DMS153 treated with DMSO at 0.1 percent for 48 hours (cell line): ENCODE data around the gene MAGI2.

Experiments used
- DNase-seq: peaks from one replicate; lab custom pipeline; 2025; ENCODE audit not compliant: unreplicated experiment; lab: John Stamatoyannopoulos, UW

MAGI2 gene

DNA sequence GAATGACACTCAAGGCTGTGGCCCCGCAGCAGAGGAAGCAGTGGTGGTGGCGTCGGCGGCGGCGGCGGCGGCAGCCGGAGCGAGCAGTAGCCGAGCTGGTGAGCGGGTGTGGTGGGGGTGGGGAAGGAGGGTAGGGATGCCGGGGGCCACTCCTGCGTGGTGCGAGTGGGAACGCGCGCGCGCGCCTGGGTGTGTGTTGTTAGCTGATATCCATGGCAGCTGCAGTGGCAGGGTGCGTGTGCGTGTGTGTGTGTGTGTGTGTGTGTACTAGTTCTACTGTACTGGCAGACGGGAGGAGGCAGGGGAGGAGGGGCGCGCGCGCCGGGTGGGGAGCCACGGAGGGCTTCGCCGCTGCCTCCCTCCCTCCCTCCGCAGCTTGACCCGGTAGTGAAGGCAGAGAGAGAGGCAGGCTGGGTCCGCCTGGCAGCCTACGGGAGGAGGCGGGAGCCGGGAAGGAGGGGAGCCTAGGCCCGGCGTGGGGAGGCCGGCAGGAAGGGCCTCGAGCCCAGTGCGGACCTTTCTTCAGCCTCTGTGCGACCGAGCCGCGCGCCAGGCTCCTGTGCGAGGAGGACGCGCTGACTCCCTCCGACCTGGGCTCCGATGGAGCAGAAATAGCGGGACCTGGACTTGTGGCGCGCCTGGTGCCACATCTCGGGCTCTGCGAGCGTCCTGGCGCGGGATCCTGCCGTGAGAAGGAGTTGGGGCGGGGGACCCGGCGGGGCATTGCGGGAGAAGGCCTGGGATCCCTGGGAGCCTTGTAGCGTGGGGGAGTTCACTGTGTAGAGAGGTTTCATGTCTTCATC is at the start of gene MAGI2:
TSS of gene MAGI2 (minus strand) at position 110 of the 803 bp plus-strand sequence. CDS start 347 bp downstream, outside the sequence.
- DNase-seq = no peak

DNA sequence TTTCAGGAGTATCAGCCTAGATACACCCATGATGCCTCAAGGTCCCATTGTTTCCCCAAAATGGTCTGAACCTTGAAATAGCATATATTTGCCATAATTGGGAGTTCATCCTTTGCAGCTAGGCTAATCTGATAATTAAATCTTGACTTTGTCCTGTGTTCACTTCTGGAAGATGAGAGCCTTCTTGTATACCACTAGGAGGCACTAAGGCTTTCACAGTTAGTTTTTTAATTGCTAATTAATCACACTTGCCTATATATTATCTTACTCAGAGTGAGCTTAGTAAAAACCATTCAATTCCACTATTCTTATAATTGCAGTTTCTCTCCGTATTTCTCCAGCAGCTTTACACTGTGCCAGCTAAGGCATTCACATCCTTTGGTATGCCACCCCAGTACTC is 48.7 kb upstream of the MAGI2 start:
- DNase-seq = no peak

DNA sequence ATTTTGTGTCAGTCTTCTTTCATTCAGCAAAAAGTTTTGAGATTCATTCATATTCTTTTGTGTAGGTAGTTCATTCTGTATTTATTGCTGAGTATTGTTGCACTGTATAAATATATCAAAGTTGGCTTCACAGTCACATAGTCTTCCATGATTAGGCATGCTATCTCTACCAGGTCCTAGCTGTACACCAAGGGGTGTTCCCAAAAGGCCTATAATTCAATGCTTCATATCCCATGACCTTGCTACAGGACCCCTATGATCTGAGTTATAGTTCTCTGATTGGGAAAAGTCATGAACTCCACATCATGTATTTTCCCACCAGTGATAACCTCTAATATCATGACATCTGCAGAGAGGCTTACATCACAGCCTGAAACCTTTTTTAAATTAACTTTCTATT is 47.3 kb upstream of the MAGI2 start:
- no peak for DNase-seq

DNA sequence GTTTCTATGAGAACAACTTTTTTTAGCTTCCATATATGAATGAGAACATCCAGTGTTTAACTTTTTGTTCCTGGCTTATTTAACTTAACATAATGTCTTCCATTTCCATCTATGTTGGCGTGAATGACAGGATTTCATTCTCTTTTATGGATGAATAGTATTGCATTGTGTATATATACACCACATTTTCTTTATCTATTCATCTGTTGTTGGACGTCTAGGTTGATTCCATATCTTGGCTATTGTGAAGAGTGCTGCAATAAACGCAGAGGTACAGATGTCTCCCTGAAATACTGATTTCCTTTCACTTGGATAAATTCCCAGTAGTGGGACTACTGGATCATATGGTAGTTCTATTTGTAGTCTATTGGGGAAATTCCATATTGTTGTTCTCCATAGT is 44.3 kb upstream of the MAGI2 start:
- no peak for DNase-seq

DNA sequence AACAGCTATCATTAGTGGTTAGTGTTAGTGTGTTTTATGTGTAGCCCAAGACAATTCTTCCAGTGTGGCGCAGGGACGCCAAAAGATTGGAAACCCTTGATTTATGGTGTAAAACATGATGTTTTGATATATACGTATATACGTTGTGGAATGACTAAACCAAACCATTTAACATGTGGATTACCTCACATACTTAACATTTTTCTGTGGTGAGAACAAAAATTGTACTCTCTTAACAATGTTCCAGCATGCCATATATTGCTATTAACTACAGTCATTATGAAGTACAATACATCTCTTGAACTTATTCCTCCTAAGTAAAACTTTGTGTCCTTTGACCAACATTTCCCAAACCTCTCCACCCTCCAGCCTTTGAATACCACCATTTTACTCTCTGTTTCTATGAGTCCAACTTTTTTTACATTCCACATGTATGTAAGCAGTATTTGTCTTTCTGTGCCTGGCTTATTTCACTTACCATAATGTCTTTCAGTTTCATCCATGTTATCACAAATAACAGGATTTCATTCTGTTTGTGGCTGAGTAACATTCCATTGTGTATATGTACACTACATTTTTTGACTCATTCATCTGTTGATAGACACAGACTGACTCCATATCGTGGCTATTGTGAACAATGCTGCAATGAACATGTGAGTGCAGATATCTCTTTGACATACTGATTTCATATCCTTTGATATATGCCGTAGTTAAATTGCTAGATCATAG is 42.2 kb upstream of the MAGI2 start:
- DNase-seq = no peak

DNA sequence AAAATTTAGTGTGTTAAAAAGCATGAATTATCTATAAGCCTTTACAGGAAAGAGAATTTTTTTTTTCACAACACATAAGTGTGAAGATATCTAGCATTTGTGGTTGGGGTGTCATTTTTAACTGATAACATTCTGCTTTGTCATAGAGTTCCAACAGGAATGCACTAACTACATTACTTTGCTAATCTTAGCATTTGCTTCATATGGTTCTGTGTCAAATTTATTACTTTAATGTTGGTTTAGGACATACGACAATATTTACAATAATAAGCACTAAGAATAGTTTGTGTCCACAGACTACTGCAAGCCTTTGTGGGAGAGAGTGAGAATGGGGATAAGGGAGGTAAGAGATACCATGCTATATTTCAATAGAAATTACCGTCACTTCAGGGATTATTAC is 40.6 kb upstream of the MAGI2 start:
- no peak for DNase-seq

DNA sequence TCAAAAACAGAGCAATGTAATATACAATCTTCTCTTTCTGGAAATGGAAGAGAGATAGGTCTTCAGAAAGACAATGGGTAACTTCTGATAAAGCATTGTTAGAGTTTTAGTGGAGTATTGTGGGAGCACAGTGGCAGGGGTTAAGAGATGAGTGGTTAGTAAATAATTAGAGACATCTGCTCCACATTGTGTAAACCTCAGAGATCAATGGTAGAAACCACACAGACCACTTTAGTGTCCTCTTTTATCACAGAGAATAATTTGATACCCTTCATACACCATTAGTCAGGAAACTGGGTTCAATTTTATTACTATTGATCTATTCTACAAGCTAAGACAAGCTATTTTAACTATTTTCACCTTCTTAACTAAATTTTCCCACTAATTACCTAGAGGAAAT is 35.9 kb upstream of the MAGI2 start:
- no peak for DNase-seq

DNA sequence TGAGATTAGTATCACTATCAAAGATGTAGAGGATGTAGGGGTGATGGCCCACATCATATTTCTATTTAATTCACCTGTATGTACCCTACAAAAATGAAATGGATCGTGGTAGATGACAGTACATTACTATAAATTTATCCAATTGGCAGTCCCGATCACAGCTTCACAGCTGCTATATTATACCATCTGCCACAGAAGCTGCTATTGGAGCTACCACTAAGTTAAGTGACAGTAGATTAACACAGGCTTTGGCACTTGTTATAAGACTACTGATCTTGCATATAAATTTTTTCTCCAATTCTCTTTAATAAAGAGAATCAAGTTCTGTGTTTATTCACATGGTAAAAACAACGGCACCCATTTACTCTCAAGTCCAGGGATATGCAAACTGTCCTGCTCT is 24.9 kb upstream of the MAGI2 start:
- no peak for DNase-seq

DNA sequence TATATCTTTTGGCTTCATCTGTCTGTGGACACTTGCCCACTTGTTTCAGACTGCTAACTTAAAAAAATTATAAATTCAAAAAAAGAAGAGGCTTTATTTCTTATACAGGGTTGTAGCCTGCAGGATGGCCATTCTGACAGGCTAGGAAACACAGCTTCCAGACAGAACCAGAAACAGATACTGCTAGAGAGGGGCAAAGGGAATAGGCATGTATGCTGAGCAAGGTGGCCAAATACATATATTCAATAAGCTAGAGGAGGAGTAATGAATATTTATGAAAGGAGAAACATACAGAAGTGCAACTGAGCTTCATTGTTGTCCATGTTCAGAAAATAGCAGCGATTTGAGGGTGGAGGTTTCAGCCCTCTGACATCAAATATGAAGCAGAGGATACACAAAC is 22.0 kb upstream of the MAGI2 start:
- DNase-seq = no peak

DNA sequence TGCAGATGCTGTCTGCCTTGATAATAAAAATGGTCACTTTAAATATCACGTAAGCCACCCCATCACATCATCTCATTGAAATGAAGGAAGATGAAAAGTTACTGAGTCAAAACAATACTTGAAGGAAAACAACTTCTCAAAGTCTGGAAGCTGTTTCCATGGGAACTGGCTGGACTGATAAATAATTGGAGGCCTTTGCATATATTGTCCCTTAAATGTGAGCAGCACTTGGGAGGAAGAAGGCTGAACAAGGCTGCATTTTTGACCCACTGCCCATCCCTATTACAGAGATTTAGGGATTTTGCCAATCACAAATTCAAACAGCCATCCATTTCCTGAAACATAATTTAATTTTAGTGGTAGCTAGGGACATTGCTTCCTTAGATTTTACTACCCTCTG is 18.2 kb upstream of the MAGI2 start:
- DNase-seq = no peak

DNA sequence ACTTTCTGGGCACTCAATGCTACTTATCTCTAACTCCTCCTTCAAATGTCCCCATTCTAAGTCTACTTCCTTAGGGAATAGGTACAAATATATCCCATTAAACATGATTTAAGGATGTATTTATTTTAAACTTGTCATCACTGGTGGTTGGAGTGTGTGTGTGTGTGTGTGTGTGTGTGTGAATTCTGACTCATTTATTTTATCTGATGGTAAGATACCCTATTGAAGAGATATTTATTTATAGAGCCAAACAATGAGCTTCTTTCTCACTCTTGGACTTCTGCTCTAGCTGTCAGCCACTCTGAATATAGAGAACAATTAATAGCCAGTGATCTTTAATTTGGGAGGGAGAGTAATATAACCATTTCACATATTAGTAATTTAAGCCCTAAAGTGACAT is 17.8 kb upstream of the MAGI2 start:
- DNase-seq = no peak

DNA sequence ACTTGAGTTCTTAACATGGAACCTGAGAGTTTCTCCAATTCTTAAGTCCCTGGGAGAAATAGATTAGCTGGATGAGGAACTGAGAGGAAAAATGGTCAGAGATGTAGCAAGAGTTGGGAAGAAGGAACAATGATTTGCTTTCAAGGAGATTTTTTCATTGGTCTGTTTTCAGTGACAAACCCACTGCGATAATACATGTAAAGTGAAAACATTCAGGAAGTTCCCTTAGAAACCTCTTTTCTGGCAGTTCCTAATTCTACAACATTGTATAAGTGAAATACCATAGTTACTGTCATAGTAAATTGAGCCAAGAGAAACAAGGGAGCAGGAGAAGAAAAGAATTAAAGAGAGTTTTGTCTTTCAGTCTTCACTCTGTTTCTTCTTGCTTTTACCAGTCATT is 12.1 kb upstream of the MAGI2 start:
- no peak for DNase-seq

DNA sequence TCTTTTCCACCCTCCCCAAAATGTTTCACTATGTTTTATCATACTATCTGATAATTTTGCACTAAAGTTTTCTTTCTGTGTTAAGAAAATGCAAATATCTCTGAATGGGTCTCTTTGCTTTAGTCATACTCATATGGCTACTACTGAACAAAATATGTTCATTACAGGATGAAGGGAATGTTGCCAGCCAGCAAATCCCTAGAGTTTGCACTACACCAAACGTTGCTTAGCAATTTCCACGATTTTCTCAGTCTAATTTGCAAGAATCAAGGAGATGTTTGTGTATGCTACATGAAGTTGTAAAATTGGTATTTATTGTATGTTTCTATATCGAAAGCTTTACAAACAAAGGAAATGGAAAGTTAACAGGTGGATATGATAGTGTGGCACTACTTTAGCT is 10.6 kb upstream of the MAGI2 start:
- no peak for DNase-seq

DNA sequence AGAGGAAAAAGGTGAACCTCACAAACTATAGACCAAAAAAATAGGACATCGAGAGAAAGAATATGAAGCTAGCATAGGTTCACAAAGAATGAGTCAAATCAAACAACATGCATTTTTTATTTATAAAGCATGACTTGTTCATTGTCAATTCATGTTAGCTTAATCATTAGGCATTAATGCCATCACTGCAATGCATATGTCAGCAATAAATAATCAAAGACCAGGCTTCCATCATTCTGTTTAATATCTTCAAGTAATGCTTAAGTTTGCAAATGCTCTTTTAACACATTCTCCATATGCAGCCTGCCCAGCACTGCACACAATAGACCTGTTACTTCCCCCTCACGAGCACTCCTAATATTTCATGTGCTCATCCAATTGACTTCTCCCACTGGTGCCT is 8.9 kb upstream of the MAGI2 start:
- DNase-seq = no peak

DNA sequence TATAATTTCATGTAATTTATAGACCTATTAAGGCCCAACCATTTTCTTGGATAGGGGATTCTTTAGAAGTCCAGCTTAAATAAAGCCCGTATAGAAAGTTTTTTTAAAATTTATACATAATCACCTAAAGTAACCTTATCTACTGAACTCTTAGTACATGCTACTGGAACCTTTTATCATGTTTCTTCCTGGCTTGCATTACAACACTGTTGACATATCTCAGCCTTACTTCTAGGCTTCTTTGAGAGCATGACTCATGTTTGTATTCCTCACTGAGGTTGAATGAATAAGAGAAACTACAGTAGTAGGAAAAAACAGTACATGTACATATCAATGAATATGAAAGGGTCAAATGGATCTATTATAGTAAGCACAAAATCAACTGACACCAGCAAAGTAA is 8.2 kb upstream of the MAGI2 start:
- no peak for DNase-seq

DNA sequence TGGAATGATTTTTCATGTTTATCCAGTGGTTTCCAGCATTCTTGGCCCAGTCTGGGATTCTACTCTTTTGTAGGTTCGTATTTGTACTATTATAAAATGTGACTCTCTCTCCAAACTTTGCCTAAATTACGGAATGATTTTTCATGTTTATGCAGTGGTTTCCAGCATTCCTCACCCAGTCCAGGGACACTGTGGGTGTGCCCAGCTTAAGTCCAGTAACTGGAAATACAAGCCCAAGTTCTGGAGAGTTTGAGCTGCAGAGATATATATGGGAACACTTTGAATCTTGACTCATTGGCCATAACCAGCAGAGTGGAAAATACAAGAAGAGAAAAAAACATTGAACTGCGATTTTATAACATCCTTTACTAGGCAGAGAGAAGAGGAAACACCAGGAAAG is 5.9 kb upstream of the MAGI2 start:
- DNase-seq = no peak

DNA sequence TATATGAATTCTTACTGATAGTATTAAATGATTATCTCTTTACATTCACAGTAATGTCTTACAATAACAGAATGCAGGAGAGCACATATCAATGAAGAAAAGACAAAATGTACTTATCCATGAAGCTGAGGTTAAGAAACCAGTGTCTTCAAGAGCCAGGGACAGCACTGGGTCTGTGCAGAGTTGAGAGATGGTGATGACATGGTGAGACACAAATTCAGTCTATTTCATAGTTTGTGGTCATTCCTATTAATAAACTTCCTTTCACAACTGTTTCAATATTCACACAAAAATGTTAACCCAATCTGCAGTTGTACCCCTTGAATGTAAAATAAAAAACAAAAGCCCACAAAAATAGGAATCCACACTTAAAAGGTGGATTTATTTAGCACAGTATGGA is 5.3 kb upstream of the MAGI2 start:
- DNase-seq = no peak

DNA sequence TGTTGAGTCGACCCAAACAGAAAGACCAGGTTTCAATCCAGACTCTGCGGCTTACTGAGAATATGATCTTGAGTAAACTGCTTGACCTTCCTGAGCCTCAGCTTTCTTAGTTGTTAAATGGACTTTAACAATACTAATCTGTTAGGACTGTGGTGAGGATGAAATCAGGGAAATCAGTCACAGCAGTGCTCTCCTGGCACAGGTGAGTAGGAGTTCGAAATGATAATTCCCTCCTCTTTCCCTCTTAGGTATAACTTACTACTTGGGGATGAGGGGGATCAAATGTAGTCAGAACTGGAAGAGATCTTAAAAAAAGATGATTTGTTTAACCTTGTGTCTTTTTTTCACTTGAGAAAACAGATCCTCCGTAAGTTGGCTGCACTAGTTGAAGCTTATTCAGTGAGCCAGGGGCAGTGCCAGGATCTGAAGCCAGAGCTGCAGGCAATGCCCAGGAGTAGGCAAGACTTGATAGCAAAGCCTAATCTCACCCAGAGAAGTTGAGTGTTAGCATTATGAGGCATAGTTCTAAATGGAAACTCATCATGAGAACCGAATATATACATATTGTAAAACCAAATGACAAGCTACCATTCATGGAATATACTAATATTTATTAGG is 1.8 kb upstream of the MAGI2 start:
- no peak for DNase-seq

DNA sequence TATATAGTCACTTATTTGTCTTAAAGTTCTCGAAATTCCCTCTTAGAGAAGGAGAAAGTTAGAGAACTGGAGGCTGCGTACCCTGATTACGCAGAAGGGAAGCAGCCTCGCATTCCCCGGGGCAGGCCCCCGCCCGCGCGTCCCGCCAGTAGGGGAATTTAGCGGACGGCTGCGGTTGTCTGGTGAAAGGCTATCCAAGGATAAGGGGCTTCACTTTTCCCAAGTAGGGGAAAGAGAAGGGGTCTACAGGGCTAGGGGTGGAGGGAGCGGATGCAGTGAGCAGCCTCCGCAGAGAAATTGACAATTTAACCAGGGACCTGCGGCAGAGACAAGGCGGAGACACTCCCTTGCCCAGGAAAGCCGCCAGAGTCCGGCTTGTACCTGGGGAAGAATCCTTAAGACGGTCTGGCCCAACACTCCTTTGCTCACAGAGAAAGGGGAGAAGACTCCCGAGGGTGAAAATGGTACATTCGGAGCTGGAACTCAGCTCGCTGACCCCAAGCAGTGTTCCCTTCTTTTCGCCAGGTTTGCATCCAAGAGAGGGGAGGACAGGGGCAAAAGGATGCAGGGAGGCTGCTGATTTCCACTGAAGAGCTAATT is 994 bp upstream of the MAGI2 start:
- DNase-seq = no peak

DNA sequence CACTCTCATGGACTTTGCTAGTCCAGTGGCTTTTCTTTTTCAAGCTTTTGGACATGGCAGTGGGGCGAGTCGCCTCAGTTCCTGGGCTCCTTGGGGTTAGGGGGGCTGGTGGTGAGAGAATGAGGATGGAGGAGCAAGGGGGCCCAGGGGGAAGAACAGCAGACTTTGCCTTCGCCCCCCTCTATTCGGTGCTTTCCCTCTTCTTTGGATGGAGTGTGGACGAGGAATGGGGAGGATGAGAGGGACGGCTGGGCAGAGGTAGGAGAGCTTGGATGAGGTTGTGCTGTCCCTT is 255 bp downstream of the MAGI2 start:
- DNase-seq = no peak

DNA sequence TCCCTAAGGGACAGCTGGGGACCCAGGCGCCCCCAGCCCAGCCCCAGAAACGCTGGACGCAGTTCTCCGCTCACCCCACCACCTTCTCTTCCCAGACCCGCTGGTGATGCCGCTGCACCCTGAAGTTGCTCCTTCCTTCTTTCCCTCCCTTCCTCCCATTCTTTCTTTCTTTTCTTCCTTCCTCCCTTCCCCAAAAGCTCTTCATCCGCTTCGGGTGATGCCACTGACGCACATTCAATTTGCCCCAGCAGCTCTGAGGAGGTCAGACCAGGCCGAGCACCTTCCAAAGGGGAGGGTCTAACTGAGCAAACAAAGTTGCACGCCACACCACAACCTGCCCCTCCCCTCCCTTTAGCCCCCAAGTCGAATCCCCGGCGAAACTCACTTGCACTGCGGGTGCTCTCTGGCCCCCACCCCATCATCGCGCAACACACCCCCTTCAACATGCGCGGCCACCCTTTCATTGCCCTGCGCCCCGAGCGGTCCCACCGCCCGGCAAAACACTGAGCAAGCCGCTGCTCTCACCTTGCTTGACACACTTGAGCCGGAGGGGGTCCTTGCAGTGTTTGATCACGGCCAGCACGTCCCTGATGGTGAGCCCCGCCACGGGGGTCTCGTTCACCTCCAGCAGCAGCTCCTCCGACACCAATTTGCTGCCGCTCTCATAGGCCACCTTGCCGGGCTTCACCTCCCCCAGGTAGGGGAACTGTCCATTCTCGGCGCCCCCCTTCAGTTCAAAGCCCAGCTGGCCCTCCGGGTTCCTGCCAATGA is 787 bp downstream of the MAGI2 start:
- DNase-seq = no peak
